ENCODE measurements around the gene ZSWIM1. TPM values are rescaled to one million over a fixed set of nuclear protein-coding genes. Genes with fewer than 3 reads are reported as not detected.

ZSWIM1 gene
- total RNA-seq, 1 experiment from 2014 or later, result 13.0 TPM

- Histone ChIP-seq H3K9ac (ENCODE audit: low read length) (no peak overlapping the region), H4K20me1 (ENCODE audit: insufficient read depth) (no peaks in the 10 kb centered on the region), H3K27me3 (ENCODE audit: insufficient read depth, low read length) (no peaks in the 10 kb centered on the region), H2AFZ (ENCODE audit: low read depth, low read length, poor library complexity, severe bottlenecking) (no peak overlapping the region), H3K9me3 (ENCODE audit: control insufficient read depth in 1 of 2, insufficient read depth in 1 of 2, low read depth in 1 of 2, low read length in 2 of 2) (no peaks in the 10 kb centered on the region), H3K4me3 (replicated peaks in 1 of 2; ENCODE audit: low read depth in 1 of 2, low read length in 2 of 2) (no peak overlapping the region), H3K36me3 (ENCODE audit: control insufficient read depth in 1 of 2, insufficient read depth in 2 of 2, low read length in 2 of 2) (no peaks in the 10 kb centered on the region), H3K4me2 (ENCODE audit: low read length) (no peak overlapping the region), H3K27ac (ENCODE audit: low read depth, low read length) (no peak overlapping the region), H3K4me1 (ENCODE audit: control insufficient read depth in 1 of 2, insufficient read depth in 2 of 2, low read length in 2 of 2) (no peaks in the 10 kb centered on the region), H3K79me2 (ENCODE audit: insufficient read depth, low read length) (no peaks in the 10 kb centered on the region), H3K9me2 (ENCODE audit: insufficient read depth) (no peaks in the 10 kb centered on the region)
- DNase-seq (ENCODE audit: low read depth, low spot score) (no peak), ATAC-seq (no peak)
- BruUV-seq (replicated peaks), result no TSS peak
- intact Hi-C loops (cut with micrococcal nuclease), result no loop called here
- TF ChIP-seq CEBPB (IDR thresholded peaks at IDR 0.05; ENCODE audit: low read depth) (no peak), POLR2A (IDR thresholded peaks at IDR 0.05; ENCODE audit: borderline replicate concordance, extremely low read depth, insufficient read depth, insufficient read length) (no peak), ATF3 (IDR thresholded peaks at IDR 0.05) (no peak), SIN3A (IDR thresholded peaks at IDR 0.05; ENCODE audit: low read depth) (no peak), CBX3 (IDR thresholded peaks at IDR 0.05; ENCODE audit: low read depth) (no peak), MAX (IDR thresholded peaks at IDR 0.05) (no peak), FOSL1 (IDR thresholded peaks at IDR 0.05; ENCODE audit: low read depth) (no peak), JUND (IDR thresholded peaks at IDR 0.05) (no peak), EGR1 (IDR thresholded peaks at IDR 0.05; ENCODE audit: low read depth) (no peak), SRF (IDR thresholded peaks at IDR 0.05; ENCODE audit: low read depth) (no peak), EZH2phosphoT487 (IDR thresholded peaks at IDR 0.05; ENCODE audit: borderline replicate concordance) (no peak)
- ChIA-PET POLR2A (interaction anchor here (2.6 kb wide), 1 partner anchor 8 kb away, joined by 15 read pairs; the partner anchor contains the start of gene PCIF1), RAD21 (ENCODE audit: low non-redundant PET in 1 of 2, low total read pairs in 2 of 2, uncharacterized antibody in 2 of 2, unreplicated experiment in 2 of 2) (no interaction called here), CTCF (no interaction called here)
These were observed 44.9 kb downstream of the ZSWIM1 start for GRCh38 chr20:45925821-45926506.

GRCh38 chr20:45926731-45927070 is 45.7 kb downstream of the ZSWIM1 start:
- Histone ChIP-seq H3K4me3 (replicated peaks in 1 of 2; ENCODE audit: low read depth in 1 of 2, low read length in 2 of 2) (no peak overlapping the region), H3K27me3 (ENCODE audit: insufficient read depth, low read length) (no peaks in the 10 kb centered on the region), H4K20me1 (ENCODE audit: insufficient read depth) (no peaks in the 10 kb centered on the region), H3K27ac (ENCODE audit: low read depth, low read length) (no peak overlapping the region), H3K36me3 (ENCODE audit: control insufficient read depth in 1 of 2, insufficient read depth in 2 of 2, low read length in 2 of 2) (no peaks in the 10 kb centered on the region), H3K4me2 (ENCODE audit: low read length) (no peak overlapping the region), H3K4me1 (ENCODE audit: control insufficient read depth in 1 of 2, insufficient read depth in 2 of 2, low read length in 2 of 2) (no peaks in the 10 kb centered on the region), H3K9me2 (ENCODE audit: insufficient read depth) (no peaks in the 10 kb centered on the region), H3K9ac (ENCODE audit: low read length) (no peak overlapping the region), H3K79me2 (ENCODE audit: insufficient read depth, low read length) (no peaks in the 10 kb centered on the region), H2AFZ (ENCODE audit: low read depth, low read length, poor library complexity, severe bottlenecking) (no peak overlapping the region), H3K9me3 (ENCODE audit: control insufficient read depth in 1 of 2, insufficient read depth in 1 of 2, low read depth in 1 of 2, low read length in 2 of 2) (no peaks in the 10 kb centered on the region)
- ATAC-seq (no peak), DNase-seq (ENCODE audit: low read depth, low spot score) (no peak)
- TF ChIP-seq EZH2phosphoT487 (IDR thresholded peaks at IDR 0.05; ENCODE audit: borderline replicate concordance), result no peak
- TF ChIP-seq MAX (IDR thresholded peaks at IDR 0.05), result no peak
- TF ChIP-seq SRF (IDR thresholded peaks at IDR 0.05; ENCODE audit: low read depth), result no peak
- no peak for TF ChIP-seq FOSL1 (IDR thresholded peaks at IDR 0.05; ENCODE audit: low read depth)
- TF ChIP-seq ZFX (IDR thresholded peaks at IDR 0.05), result no peak
- no peak for TF ChIP-seq ATF3 (IDR thresholded peaks at IDR 0.05)
- TF ChIP-seq SIN3A (IDR thresholded peaks at IDR 0.05; ENCODE audit: low read depth), result no peak
- no peak for TF ChIP-seq SP1 (IDR thresholded peaks at IDR 0.05; ENCODE audit: low read depth)
- no peak for TF ChIP-seq YY1 (IDR thresholded peaks at IDR 0.05; ENCODE audit: extremely low read depth, insufficient replicate concordance, low read depth, low read length)
- TF ChIP-seq CBX3 (IDR thresholded peaks at IDR 0.05; ENCODE audit: low read depth), result no peak
- no peak for TF ChIP-seq ZNF274 (IDR thresholded peaks at IDR 0.05; ENCODE audit: low read depth, low read length)
- no peak for TF ChIP-seq CTCF (IDR thresholded peaks at IDR 0.05 in 2 of 3, conservative IDR thresholded peaks at IDR 0.05 in 1 of 3; ENCODE audit: borderline replicate concordance in 1 of 3, insufficient read depth in 1 of 3, low read depth in 2 of 3, low read length in 2 of 3)
- TF ChIP-seq JUND (IDR thresholded peaks at IDR 0.05), result no peak
- POLR2A ChIA-PET, result interaction anchor here (1.0 kb wide), 1 partner anchor 11 kb away, joined by 3 read pairs; no protein-coding TSS in a partner anchor
- no TSS peak for BruUV-seq (replicated peaks)
- RAD21 ChIA-PET (ENCODE audit: low non-redundant PET in 1 of 2, low total read pairs in 2 of 2, uncharacterized antibody in 2 of 2, unreplicated experiment in 2 of 2), result no interaction called here
- CTCF ChIA-PET, result no interaction called here
- intact Hi-C loops (cut with micrococcal nuclease), result no loop called here

Data from HCT116 (cell line).